Natural killer cell (primary cell): ENCODE results near the gene NLGN4X. TPM values are rescaled to one million over a fixed set of nuclear protein-coding genes. Genes with fewer than 3 reads are reported as not detected.

Source experiments
- ATAC-seq, 3 donors: fragments of 150-1000 bp in 2 of 3; fragments of 200-7000 bp in 1 of 3; cut with Tn5 transposase; 1 replicate in 1 of 3; 2 replicates in 2 of 3; pipeline ENCODE4 v1.10.0; 2021; ENCODE audit warnings: mild to moderate bottlenecking in 2 of 3, moderate library complexity in 2 of 3
- DNase-seq, 2 donors: peaks; one replicate each; pipeline versions ENCODE4 v3.0.0 to v3.0.0-alpha.2; 2013 to 2021; ENCODE audit warnings: mixed read lengths in 1 of 2
- H3K27ac ChIP-seq: one replicate; pipeline ENCODE4 v1.5.1; 2013; ENCODE audit warnings: mild to moderate bottlenecking, low read length
- H3K27me3 ChIP-seq: one replicate; pipeline ENCODE4 v1.6.1; 2013; ENCODE audit warnings: low read length; ENCODE audit not compliant: control insufficient read depth, insufficient read depth
- H3K36me3 ChIP-seq: one replicate; pipeline ENCODE4 v1.6.1; 2013; ENCODE audit warnings: low read length; ENCODE audit not compliant: control insufficient read depth, insufficient read depth
- H3K4me1 ChIP-seq: one replicate; pipeline ENCODE4 v1.6.1; 2013; ENCODE audit warnings: low read length; ENCODE audit not compliant: control insufficient read depth, insufficient read depth
- H3K4me3 ChIP-seq: one replicate; pipeline ENCODE4 v1.5.1; 2013; ENCODE audit warnings: low read length
- H3K9me3 ChIP-seq: one replicate; pipeline ENCODE4 v1.6.1; 2013; ENCODE audit warnings: low read length; ENCODE audit not compliant: control insufficient read depth, insufficient read depth
- H3K27ac Mint-ChIP-seq, 2 donors: one replicate each; pipeline ENCODE4 v1.8.0; 2022; ENCODE audit warnings: mild to moderate bottlenecking in 2 of 2, mixed read lengths in 2 of 2, moderate library complexity in 1 of 2
- H3K27me3 Mint-ChIP-seq, 2 donors: one replicate each; pipeline ENCODE4 v1.8.0; 2022; ENCODE audit warnings: low read depth in 2 of 2, mixed read lengths in 2 of 2
- H3K36me3 Mint-ChIP-seq: one replicate; pipeline ENCODE4 v1.8.0; 2022; ENCODE audit warnings: mixed read lengths
- H3K4me1 Mint-ChIP-seq, 2 donors: one replicate each; pipeline ENCODE4 v1.8.0; 2022; ENCODE audit warnings: mixed read lengths in 2 of 2
- H3K4me3 Mint-ChIP-seq: one replicate; pipeline ENCODE4 v1.8.0; 2022; ENCODE audit warnings: mild to moderate bottlenecking, moderate library complexity, mixed read lengths
- H3K9me3 Mint-ChIP-seq, 2 donors: one replicate each; pipeline ENCODE4 v1.8.0; 2022; ENCODE audit warnings: mixed read lengths in 2 of 2
- CTCF ChIP-seq: fragments of 200-600 bp; IDR thresholded peaks from one replicate; pipeline ENCODE4 v1.8.0; 2022; ENCODE audit warnings: antibody characterized with exemption
- WGBS: methylation state at CpG from one replicate; pipeline ENCODE4 v1.1.7; 2013; ENCODE audit warnings: missing lambda C conversion rate; ENCODE audit not compliant: insufficient coverage; 5-methylcytosine and 5-hydroxymethylcytosine counted together
- intact Hi-C: fragments of 100-400 bp; cut with micrococcal nuclease; formaldehyde crosslinking; loops from one replicate; pipeline ENCODE4 v1.14.2; 2022
- total RNA-seq, 4 donors: library from RNA; stranded (reverse); fragments of 120-200 nt in 1 of 4; gene quantifications; one replicate each; pipeline versions ENCODE4 v1.2.3 to v1.2.4, GENCODE V29; 2013 to 2022

Gene NLGN4X
- total RNA-seq, 3 donors from 2014 or later (not counting 1 experiment from before 2014, with no cell fraction given): not detected

- Histone ChIP-seq H3K9me3 (no peaks in the 10 kb centered on the region), H3K4me3 (no peak overlapping the region), H3K27ac (no peak overlapping the region), H3K36me3 (no peaks in the 10 kb centered on the region), H3K27me3 (no peaks in the 10 kb centered on the region), H3K4me1 (no peaks in the 10 kb centered on the region)
- Mint-ChIP-seq H3K9me3 (peaks cover 0 to 4% of the 10 kb centered on the region in 2 donors), H3K4me3 (no peak overlapping the region), H3K27ac (no peak overlapping the region), H3K27me3 (no peaks in the 10 kb centered on the region), H3K36me3 (no peaks in the 10 kb centered on the region), H3K4me1 (no peaks in the 10 kb centered on the region)
- ATAC-seq: no peak
- no peak for DNase-seq
- no peak for TF ChIP-seq CTCF
- 80% methylated on average over 4 of the region's 7 CpGs for WGBS
- intact Hi-C loops: no loop called here
Measured at GRCh38 chrX:6026429-6026828, 202.2 kb downstream of the NLGN4X start.

GRCh38 chrX:6024204-6024603 is 204.5 kb downstream of the NLGN4X start:
- Histone ChIP-seq H3K9me3 (no peaks in the 10 kb centered on the region), H3K4me3 (no peak overlapping the region), H3K27ac (no peak overlapping the region), H3K36me3 (no peaks in the 10 kb centered on the region), H3K27me3 (no peaks in the 10 kb centered on the region), H3K4me1 (no peaks in the 10 kb centered on the region)
- intact Hi-C loops: no loop called here
- Mint-ChIP-seq H3K4me1 (no peaks in the 10 kb centered on the region), H3K4me3 (no peak overlapping the region), H3K27ac (no peak overlapping the region), H3K9me3 (peaks cover 0 to 2% of the 10 kb centered on the region in 2 donors), H3K36me3 (no peaks in the 10 kb centered on the region), H3K27me3 (no peaks in the 10 kb centered on the region)
- no peak for ATAC-seq
- 88% methylated on average over 4 of the region's 4 CpGs for WGBS
- DNase-seq: no peak
- TF ChIP-seq CTCF: no peak

GRCh38 chrX:6021316-6022091 is 207.2 kb downstream of the NLGN4X start:
- Histone ChIP-seq H3K27me3 (no peaks in the 10 kb centered on the region), H3K27ac (no peak overlapping the region), H3K9me3 (no peaks in the 10 kb centered on the region), H3K4me3 (no peak overlapping the region), H3K4me1 (no peaks in the 10 kb centered on the region), H3K36me3 (no peaks in the 10 kb centered on the region)
- no peaks in the 10 kb centered on the region for H3K9me3 Mint-ChIP-seq
- peak in 1 of 2 donors; percentile 36 for DNase-seq
- H3K27ac Mint-ChIP-seq: no peak overlapping the region
- no peak for TF ChIP-seq CTCF
- H3K4me1 Mint-ChIP-seq: no peaks in the 10 kb centered on the region
- intact Hi-C loops: no loop called here
- ATAC-seq: no peak
- no peaks in the 10 kb centered on the region for H3K36me3 Mint-ChIP-seq
- 6% methylated on average over 1 of the region's 4 CpGs for WGBS
- H3K4me3 Mint-ChIP-seq: no peak overlapping the region
- H3K27me3 Mint-ChIP-seq: no peaks in the 10 kb centered on the region

- Histone ChIP-seq H3K9me3 (no peaks in the 10 kb centered on the region), H3K4me1 (no peaks in the 10 kb centered on the region), H3K27me3 (no peaks in the 10 kb centered on the region), H3K4me3 (no peak overlapping the region), H3K36me3 (no peaks in the 10 kb centered on the region), H3K27ac (no peak overlapping the region)
- 92% methylated on average over 1 of the region's 4 CpGs for whole genome bisulfite sequencing
- DNase-seq (no peak), ATAC-seq (no peak)
- TF ChIP-seq CTCF: no peak
- H3K4me1 Mint-ChIP-seq: no peaks in the 10 kb centered on the region
- H3K36me3 Mint-ChIP-seq: no peaks in the 10 kb centered on the region
- H3K27me3 Mint-ChIP-seq: no peaks in the 10 kb centered on the region
- intact Hi-C loops: no loop called here
- no peak overlapping the region for H3K27ac Mint-ChIP-seq
- no peaks in the 10 kb centered on the region for H3K9me3 Mint-ChIP-seq
- H3K4me3 Mint-ChIP-seq: no peak overlapping the region
Measured at GRCh38 chrX:6019076-6019475, 209.6 kb downstream of the NLGN4X start.
